ENCODE measurements around the gene ALDH3B2.
"Not testable (repeated sequence)": the region's sequence is repeated elsewhere in the genome, so short reads cannot be mapped to it uniquely, and the experiment has no call there.

Gene ALDH3B2

DNA sequence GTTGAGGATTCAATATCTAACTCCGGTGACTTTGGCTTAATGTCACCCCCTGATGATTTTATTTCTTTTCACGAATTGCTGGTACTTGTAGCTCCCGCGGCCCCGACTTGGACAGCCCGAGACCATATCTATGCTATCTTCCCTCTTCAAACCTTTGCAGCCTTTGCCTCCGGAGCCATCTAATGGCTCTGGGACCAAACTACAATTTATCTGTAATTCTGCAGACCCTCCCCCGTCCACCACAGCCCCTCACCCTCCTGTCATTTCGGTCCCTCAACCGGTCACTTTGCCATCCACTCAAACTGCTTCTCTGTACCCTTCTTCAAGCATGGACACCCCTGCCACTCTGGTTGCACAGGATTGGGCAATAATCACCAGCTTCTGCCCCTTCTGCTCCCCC, 25.7 kb upstream of the ALDH3B2 start:
- Histone ChIP-seq H3K27ac (ENCODE audit: low read depth, low read length) (no peak overlapping the region), H3K4me3 (ENCODE audit: low read depth in 1 of 2, low read length in 2 of 2) (no peak overlapping the region), H3K9me3 (ENCODE audit: low read length) (no peaks in the 10 kb centered on the region), H3K4me1 (ENCODE audit: insufficient read depth, low read length) (no peaks in the 10 kb centered on the region), H3K36me3 (ENCODE audit: insufficient read depth, low read length) (no peaks in the 10 kb centered on the region), H3K27me3 (ENCODE audit: control insufficient read depth in 1 of 2, insufficient read depth in 2 of 2, low read length in 2 of 2) (no peaks in the 10 kb centered on the region), H3K9ac (ENCODE audit: low read length) (no peak overlapping the region)

DNA sequence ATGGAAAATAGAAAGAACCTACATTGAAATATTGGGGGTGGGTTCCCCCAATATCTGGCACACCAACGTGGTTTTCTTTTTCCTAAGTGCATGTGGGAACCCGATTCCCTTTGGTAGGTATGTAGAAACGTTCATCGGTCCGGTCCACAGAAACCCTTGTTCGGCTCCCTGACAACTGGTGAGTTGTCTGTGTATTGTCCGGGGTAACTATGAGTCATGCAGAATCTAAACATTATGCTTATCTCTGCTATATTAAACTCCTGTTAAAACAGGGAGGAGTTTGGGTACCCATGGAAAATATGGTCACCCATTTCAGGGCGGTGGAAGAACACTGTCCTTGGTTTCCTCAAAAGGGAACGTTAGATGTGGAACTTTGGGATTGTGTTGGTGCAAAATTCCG, 25.1 kb upstream of the ALDH3B2 start:
- Histone ChIP-seq H3K9ac (ENCODE audit: low read length) (no peak overlapping the region), H3K4me3 (ENCODE audit: low read depth in 1 of 2, low read length in 2 of 2) (no peak overlapping the region), H3K36me3 (ENCODE audit: insufficient read depth, low read length) (no peaks in the 10 kb centered on the region), H3K4me1 (ENCODE audit: insufficient read depth, low read length) (no peaks in the 10 kb centered on the region), H3K27ac (ENCODE audit: low read depth, low read length) (no peak overlapping the region), H3K27me3 (ENCODE audit: control insufficient read depth in 1 of 2, insufficient read depth in 2 of 2, low read length in 2 of 2) (no peaks in the 10 kb centered on the region), H3K9me3 (ENCODE audit: low read length) (no peaks in the 10 kb centered on the region)

DNA sequence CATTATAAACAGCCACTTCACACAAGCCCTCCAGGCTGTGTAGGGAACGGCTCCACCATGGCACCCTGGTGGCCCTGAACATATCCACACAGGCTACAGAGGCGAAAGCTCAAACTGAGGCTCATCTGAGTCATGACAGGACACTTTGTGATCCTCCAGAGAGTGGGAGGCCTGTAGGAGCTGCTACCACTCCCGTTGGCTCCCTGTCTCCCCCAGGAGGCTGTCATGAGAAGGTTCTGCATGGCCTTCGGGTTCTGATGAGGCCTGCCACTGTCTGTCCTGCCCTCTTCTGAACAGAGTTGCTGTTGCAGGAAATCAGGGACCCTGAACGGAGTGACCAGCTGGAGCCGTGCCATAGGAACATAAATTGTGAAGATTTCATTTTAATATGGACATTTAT, 23.8 kb upstream of the ALDH3B2 start:
- Histone ChIP-seq H3K27me3 (ENCODE audit: control insufficient read depth in 1 of 2, insufficient read depth in 2 of 2, low read length in 2 of 2) (no peaks in the 10 kb centered on the region), H3K9me3 (ENCODE audit: low read length) (no peaks in the 10 kb centered on the region), H3K4me3 (ENCODE audit: low read depth in 1 of 2, low read length in 2 of 2) (no peak overlapping the region), H3K9ac (ENCODE audit: low read length) (no peak overlapping the region), H3K27ac (ENCODE audit: low read depth, low read length) (no peak overlapping the region), H3K36me3 (ENCODE audit: insufficient read depth, low read length) (no peaks in the 10 kb centered on the region), H3K4me1 (ENCODE audit: insufficient read depth, low read length) (no peaks in the 10 kb centered on the region)

DNA sequence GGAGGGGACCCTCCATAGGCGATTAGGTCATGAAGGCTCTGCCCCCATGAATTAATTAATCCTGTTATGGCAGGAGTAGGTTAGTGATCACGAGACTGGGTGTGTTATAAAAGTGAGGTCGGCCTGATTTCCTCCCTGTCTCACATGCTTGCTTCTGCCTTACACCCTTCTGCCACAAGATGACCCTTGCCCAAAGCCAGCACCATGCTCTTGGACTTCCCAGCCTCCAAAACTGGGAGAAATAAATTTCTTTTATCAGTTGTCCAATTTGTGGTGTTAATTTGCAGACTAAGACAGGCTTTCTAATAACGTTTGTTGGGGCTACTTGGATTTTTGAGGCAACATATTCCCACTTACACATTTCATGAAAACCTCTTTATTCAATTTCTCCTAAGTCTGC, 23.4 kb upstream of the ALDH3B2 start:
- H3K4me1 ChIP-seq (ENCODE audit: insufficient read depth, low read length), result no peaks in the 10 kb centered on the region
- no peaks in the 10 kb centered on the region for H3K36me3 ChIP-seq (ENCODE audit: insufficient read depth, low read length)
- H3K9me3 ChIP-seq (ENCODE audit: low read length), result no peaks in the 10 kb centered on the region
- no peak overlapping the region for H3K4me3 ChIP-seq (ENCODE audit: low read depth in 1 of 2, low read length in 2 of 2)
- H3K9ac ChIP-seq (ENCODE audit: low read length), result no peak overlapping the region
- no peaks in the 10 kb centered on the region for H3K27me3 ChIP-seq (ENCODE audit: control insufficient read depth in 1 of 2, insufficient read depth in 2 of 2, low read length in 2 of 2)
- no peak overlapping the region for H3K27ac ChIP-seq (ENCODE audit: low read depth, low read length)

DNA sequence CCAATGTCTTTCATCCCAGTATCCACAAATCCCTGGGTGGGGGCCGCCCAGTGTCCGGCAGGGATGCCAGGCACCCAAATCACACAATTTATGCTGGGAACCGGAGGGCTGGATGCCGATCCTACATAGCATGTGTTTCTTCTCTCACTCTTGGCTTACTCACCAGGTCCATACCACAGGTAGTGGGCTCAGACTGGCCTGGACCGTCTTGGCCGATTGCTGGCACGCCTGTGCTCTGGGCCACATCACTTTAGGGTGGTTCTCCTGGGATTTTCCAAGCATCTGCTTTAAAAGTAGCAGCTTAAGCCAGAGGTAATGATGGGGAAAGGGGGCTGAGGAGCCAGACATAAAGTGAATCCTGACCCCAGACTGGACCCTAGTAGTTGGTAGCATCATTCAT, 22.6 kb upstream of the ALDH3B2 start:
- no peaks in the 10 kb centered on the region for H3K27me3 ChIP-seq (ENCODE audit: control insufficient read depth in 1 of 2, insufficient read depth in 2 of 2, low read length in 2 of 2)

DNA sequence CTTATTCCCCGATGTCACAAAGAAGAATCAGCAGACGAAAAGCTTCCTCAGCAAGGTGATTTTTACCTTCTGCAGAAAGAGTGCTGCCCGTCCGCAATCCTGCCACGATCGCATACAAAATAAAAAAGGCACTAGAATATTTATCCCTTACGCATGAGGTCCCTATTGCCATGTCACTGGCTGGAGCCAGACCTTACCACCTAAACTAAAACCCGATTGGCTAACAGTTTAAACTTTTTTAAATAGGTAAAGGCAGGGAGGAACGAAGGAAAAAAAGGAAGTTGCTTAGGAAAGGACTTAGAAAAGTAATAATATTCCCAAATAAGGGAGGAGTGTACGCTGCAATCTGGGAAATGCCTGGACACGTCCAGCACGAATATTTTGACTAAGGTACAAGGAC, 21.2 kb upstream of the ALDH3B2 start:
- no peaks in the 10 kb centered on the region for H3K36me3 ChIP-seq (ENCODE audit: insufficient read depth, low read length)
- H3K27me3 ChIP-seq (ENCODE audit: control insufficient read depth in 1 of 2, insufficient read depth in 2 of 2, low read length in 2 of 2), result no peaks in the 10 kb centered on the region
- H3K27ac ChIP-seq (ENCODE audit: low read depth, low read length), result no peak overlapping the region
- no peaks in the 10 kb centered on the region for H3K4me1 ChIP-seq (ENCODE audit: insufficient read depth, low read length)
- no peak overlapping the region for H3K4me3 ChIP-seq (ENCODE audit: low read depth in 1 of 2, low read length in 2 of 2)
- no peaks in the 10 kb centered on the region for H3K9me3 ChIP-seq (ENCODE audit: low read length)
- H3K9ac ChIP-seq (ENCODE audit: low read length), result no peak overlapping the region

More for the DNA sequence above, 22.6 kb upstream of the ALDH3B2 start:
- Histone ChIP-seq H3K4me3 (ENCODE audit: low read depth in 1 of 2, low read length in 2 of 2) (no peak overlapping the region), H3K9me3 (ENCODE audit: low read length) (no peaks in the 10 kb centered on the region), H3K4me1 (ENCODE audit: insufficient read depth, low read length) (no peaks in the 10 kb centered on the region), H3K27ac (ENCODE audit: low read depth, low read length) (no peak overlapping the region), H3K36me3 (ENCODE audit: insufficient read depth, low read length) (no peaks in the 10 kb centered on the region), H3K9ac (ENCODE audit: low read length) (no peak overlapping the region)

DNA sequence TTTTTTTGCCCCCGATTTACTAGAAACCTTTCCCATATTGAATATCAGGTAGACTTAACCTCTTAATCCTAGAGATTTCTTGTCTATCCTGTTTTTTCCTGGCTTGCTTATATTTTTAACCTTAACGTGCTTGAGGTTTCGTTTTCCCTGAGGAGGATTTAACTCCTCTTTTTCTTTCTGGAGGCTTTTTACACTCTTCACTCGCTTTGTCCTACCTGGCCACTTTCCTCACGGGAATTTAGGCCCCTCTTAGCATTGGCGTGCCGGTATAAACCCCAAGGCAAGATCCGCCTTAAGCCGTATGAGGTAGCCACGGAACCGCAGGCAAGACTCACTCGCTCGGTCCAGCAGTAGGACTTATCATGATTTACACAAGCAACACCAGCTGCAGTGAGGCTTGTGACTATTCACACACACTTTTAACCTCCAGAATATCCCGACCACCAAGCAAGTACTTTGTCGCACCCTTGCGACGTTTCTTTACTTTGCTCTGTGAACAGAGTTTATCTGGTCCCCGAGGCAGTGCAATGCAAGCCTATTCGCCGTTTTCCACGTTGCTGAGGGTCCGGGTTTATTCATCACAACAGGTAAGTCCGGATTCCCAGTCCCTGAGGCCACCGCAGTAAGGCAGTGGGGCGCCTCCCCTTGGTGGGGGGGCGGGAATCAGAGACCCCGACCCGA, 20.6 kb upstream of the ALDH3B2 start:
- Histone ChIP-seq H3K4me3 (ENCODE audit: low read depth in 1 of 2, low read length in 2 of 2) (no peak overlapping the region), H3K36me3 (ENCODE audit: insufficient read depth, low read length) (no peaks in the 10 kb centered on the region), H3K27ac (ENCODE audit: low read depth, low read length) (no peak overlapping the region), H3K9ac (ENCODE audit: low read length) (no peak overlapping the region), H3K9me3 (ENCODE audit: low read length) (no peaks in the 10 kb centered on the region), H3K27me3 (ENCODE audit: control insufficient read depth in 1 of 2, insufficient read depth in 2 of 2, low read length in 2 of 2) (no peaks in the 10 kb centered on the region), H3K4me1 (ENCODE audit: insufficient read depth, low read length) (no peaks in the 10 kb centered on the region)

DNA sequence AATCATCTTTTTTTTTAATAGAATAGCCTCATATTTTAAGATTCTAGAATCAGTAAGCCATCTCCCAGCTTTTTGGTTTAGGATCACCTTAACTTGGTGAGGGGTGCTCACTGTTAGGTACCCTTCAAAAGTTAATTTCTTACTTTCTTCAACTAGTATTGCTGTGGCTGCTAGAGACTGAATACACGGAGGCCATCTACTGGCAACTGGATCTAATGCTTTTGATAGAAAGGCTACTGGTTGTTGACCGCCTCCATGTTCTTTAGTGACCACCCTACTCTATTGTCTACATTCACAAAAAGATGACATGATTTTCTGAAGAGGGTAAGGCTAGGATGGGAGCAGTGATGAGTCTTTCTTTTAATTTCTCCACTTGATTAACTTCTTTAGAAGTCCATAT, 16.7 kb upstream of the ALDH3B2 start:
- no peaks in the 10 kb centered on the region for H3K4me1 ChIP-seq (ENCODE audit: insufficient read depth, low read length)
- no peaks in the 10 kb centered on the region for H3K36me3 ChIP-seq (ENCODE audit: insufficient read depth, low read length)
- no peak overlapping the region for H3K27ac ChIP-seq (ENCODE audit: low read depth, low read length)
- no peak overlapping the region for H3K9ac ChIP-seq (ENCODE audit: low read length)
- H3K4me3 ChIP-seq (ENCODE audit: low read depth in 1 of 2, low read length in 2 of 2), result no peak overlapping the region
- H3K27me3 ChIP-seq (ENCODE audit: control insufficient read depth in 1 of 2, insufficient read depth in 2 of 2, low read length in 2 of 2), result no peaks in the 10 kb centered on the region
- no peaks in the 10 kb centered on the region for H3K9me3 ChIP-seq (ENCODE audit: low read length)

DNA sequence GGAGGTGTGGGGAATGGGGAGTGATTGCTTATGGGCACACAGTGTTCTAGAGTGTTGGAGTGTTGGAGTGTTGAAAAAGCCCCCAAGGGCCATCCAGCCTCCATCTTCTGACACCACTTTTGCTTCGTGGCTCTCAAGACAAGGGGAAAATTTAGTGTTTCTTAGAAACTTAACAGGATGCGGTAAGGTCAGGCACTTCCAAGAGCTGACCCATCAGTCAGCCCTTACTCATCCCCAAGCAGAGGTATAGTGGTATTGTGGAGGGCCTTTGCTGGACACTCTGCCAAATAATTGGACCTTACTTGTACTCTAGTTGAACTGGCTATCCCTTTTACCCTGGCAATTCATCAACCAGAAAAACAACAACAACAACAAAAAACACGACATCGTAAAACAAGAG, 14.8 kb upstream of the ALDH3B2 start:
- Histone ChIP-seq H3K9ac (ENCODE audit: low read length) (no peak overlapping the region), H3K4me3 (ENCODE audit: low read depth in 1 of 2, low read length in 2 of 2) (no peak overlapping the region), H3K27me3 (ENCODE audit: control insufficient read depth in 1 of 2, insufficient read depth in 2 of 2, low read length in 2 of 2) (no peaks in the 10 kb centered on the region), H3K4me1 (ENCODE audit: insufficient read depth, low read length) (no peaks in the 10 kb centered on the region), H3K27ac (ENCODE audit: low read depth, low read length) (no peak overlapping the region), H3K36me3 (ENCODE audit: insufficient read depth, low read length) (no peaks in the 10 kb centered on the region), H3K9me3 (ENCODE audit: low read length) (no peaks in the 10 kb centered on the region)

DNA sequence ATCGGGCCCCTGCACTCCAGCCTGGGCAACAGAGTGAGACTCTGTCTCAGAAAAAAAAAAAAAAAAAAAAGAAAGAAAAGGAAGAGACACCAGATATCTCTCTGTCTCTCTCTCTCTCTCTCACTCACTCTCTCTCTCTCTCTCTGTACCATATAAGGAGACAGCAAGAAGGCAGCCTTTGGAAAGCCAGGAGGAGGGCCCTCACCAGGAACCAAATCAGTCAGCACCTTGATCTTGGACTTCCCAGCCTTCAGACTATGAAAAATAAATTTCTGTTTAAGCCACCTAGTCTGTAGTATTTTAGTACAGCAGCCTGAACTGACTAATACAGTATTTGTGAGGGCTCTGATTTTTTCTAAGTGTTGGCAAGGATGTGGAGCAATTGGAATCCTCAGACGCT, 13.6 kb upstream of the ALDH3B2 start:
- Histone ChIP-seq H3K9me3 (ENCODE audit: low read length) (no peaks in the 10 kb centered on the region), H3K36me3 (ENCODE audit: insufficient read depth, low read length) (no peaks in the 10 kb centered on the region), H3K9ac (ENCODE audit: low read length) (no peak overlapping the region), H3K27ac (ENCODE audit: low read depth, low read length) (no peak overlapping the region), H3K27me3 (ENCODE audit: control insufficient read depth in 1 of 2, insufficient read depth in 2 of 2, low read length in 2 of 2) (no peaks in the 10 kb centered on the region), H3K4me1 (ENCODE audit: insufficient read depth, low read length) (no peaks in the 10 kb centered on the region), H3K4me3 (ENCODE audit: low read depth in 1 of 2, low read length in 2 of 2) (no peak overlapping the region)

DNA sequence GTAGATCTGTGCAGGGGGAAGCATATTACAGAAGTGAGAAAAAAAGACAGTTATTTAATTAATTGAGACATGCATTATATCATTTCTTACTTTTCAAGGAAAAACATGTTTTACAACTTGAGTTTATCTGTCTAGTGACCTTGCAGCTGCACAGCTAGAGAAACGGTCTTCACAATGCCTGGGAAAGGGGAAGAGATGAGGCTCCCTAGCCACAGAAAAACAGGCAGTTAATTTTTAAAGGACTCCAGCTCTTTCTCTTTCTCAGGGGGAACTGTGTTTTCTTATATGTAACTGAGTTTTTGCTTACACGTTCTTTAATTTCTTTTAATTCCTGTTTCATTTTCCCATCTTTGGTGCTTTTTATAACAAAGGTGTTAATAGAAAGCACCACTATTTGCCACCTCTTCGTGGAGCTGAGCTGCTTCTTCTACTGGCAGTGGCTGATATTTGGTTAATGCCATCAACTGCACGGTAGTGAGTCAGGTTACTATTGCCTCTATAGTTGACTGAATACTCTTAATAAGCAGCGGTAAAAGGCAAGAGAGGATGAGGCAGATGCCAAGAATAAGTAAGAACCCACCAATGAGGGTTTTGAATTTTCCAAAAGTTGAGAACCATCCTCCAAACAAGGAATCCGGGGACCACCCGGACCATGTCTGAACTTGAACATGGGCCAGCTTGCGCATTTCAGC, 11.4 kb upstream of the ALDH3B2 start:
- H3K27ac ChIP-seq (ENCODE audit: low read depth, low read length); H3K4me3 ChIP-seq (ENCODE audit: low read depth in 1 of 2, low read length in 2 of 2); H3K9ac ChIP-seq (ENCODE audit: low read length); H3K4me1 ChIP-seq (ENCODE audit: insufficient read depth, low read length); H3K9me3 ChIP-seq (ENCODE audit: low read length); H3K27me3 ChIP-seq (ENCODE audit: control insufficient read depth in 1 of 2, insufficient read depth in 2 of 2, low read length in 2 of 2); H3K36me3 ChIP-seq (ENCODE audit: insufficient read depth, low read length): not testable (repeated sequence)

Data from muscle layer of colon (tissue), 2 donors.